ENCODE data around the gene RPUSD3.

RPUSD3 gene

DNA sequence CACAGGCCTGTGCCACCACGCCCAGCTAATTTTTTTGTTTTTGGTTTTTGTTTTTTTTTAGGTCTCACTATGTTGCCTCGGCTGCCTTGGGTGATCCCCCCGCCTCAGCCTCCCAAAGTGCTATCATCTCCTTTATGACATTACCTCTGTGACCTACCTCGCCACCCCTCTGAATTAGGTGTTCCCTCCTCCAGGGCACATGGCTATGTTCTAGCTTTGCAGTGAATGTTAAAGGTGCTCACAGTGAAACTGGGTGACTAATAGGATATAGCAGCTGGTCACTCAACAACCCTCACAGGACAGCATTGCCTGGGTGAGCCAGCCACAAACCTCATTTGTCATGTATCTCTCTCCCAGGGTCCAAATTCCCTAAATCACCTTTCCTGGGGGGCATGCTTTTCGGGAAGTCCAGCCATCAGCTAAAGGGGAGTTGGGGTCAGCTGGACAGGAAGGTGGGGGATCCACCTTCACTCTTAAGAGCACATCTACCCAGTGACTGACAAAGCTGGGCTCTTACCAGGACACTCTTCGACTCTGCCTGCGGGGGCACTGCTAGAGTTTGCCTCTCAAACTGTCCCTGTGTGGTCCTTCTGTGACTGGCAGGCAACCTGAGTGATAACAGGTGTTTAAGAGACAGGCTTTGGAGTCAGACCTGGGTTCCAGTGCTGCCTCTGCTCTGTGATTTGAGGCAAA lies 35.3 kb downstream of the RPUSD3 start:
- FAIRE-seq, result no peak
- TF ChIP-seq, protein P1, sequence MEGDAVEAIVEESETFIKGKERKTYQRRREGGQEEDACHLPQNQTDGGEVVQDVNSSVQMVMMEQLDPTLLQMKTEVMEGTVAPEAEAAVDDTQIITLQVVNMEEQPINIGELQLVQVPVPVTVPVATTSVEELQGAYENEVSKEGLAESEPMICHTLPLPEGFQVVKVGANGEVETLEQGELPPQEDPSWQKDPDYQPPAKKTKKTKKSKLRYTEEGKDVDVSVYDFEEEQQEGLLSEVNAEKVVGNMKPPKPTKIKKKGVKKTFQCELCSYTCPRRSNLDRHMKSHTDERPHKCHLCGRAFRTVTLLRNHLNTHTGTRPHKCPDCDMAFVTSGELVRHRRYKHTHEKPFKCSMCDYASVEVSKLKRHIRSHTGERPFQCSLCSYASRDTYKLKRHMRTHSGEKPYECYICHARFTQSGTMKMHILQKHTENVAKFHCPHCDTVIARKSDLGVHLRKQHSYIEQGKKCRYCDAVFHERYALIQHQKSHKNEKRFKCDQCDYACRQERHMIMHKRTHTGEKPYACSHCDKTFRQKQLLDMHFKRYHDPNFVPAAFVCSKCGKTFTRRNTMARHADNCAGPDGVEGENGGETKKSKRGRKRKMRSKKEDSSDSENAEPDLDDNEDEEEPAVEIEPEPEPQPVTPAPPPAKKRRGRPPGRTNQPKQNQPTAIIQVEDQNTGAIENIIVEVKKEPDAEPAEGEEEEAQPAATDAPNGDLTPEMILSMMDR (IDR thresholded peaks at IDR 0.05; ENCODE audit: insufficient read depth, missing control alignments), result peak; percentile 8
- DNase-seq (ENCODE audit: insufficient read length, low spot score), result no peak

GRCh38 chr3:9807981-9808344 lies 35.8 kb downstream of the RPUSD3 start:
- TF ChIP-seq, protein P1 (IDR thresholded peaks at IDR 0.05; ENCODE audit: insufficient read depth, missing control alignments), result no peak
- DNase-seq (ENCODE audit: insufficient read length, low spot score) (no peak), FAIRE-seq (no peak)

- DNase-seq (ENCODE audit: insufficient read length, low spot score), result no peak
- TF ChIP-seq, protein P1 (IDR thresholded peaks at IDR 0.05; ENCODE audit: insufficient read depth, missing control alignments), result no peak
- no peak for FAIRE-seq
Measured at GRCh38 chr3:9806688-9807589, 36.9 kb downstream of the RPUSD3 start.

- TF ChIP-seq, protein P1 (IDR thresholded peaks at IDR 0.05; ENCODE audit: insufficient read depth, missing control alignments), result no peak
- FAIRE-seq, result no peak
- DNase-seq (ENCODE audit: insufficient read length, low spot score), result no peak
Measured at GRCh38 chr3:9806137-9806536, 37.7 kb downstream of the RPUSD3 start.

DNA sequence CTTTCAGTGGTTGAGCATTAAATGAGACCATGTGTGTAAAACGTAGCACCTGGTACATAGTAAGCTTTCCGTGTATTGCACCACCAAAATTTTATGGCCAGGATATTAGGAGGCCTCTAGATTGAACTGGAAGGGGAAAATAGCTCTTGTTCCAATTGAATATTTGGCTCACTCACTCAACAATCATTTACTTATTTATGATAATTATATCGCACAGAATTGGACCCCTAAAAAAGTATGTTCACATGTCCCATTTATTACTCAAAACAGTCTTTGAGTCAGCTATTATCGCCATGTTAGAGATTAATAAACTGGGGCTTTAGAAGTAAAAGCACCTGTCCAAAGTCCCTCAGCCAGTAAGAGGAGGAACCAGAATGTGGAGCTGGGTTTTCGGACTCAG lies 38.8 kb downstream of the RPUSD3 start:
- TF ChIP-seq, protein P1 (IDR thresholded peaks at IDR 0.05; ENCODE audit: insufficient read depth, missing control alignments), result no peak
- FAIRE-seq (no peak), DNase-seq (ENCODE audit: insufficient read length, low spot score) (no peak)

DNA sequence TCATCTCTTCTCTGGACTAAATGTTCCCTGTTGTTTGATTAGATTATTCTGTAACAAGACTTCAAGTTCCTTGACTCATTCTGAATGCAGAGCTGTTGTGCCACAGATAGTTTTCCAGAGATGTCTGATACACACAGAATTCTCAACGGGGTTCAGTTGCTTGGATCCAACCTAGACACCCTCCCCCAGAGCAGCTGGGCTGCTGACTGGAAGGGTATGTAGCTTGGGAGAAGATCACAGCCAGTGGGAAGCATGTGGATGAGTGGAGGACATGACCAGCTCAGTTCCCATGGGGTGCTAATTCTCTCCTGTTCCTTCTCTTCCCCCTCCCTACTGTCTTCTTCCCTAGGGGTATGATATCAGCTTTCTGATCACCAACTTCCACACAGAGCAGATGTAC lies 40.3 kb downstream of the RPUSD3 start:
- no peak for FAIRE-seq
- DNase-seq (ENCODE audit: insufficient read length, low spot score), result no peak
- TF ChIP-seq, protein P1 (IDR thresholded peaks at IDR 0.05; ENCODE audit: insufficient read depth, missing control alignments), result no peak

DNA sequence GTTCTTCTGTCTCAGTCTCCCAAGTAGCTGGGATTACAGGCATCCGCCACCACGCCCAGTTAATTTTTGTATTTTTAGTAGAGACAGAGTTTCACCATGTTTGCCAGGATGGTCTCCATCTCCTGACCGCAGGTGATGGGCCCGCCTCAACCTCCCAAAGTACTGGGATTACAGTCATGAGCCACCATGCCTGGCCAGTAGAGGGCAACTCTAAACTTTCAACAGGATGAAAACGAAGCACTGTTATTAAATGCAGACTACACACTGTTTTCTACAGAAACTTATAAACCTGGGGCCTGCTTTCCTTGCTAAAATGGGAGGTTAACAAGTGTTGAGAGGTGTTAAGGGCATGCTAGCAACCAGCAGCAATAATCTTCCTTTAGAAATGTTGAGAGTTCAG lies 43.3 kb downstream of the RPUSD3 start:
- DNase-seq (ENCODE audit: insufficient read length, low spot score) (no peak), FAIRE-seq (no peak)
- TF ChIP-seq, protein P1 (IDR thresholded peaks at IDR 0.05; ENCODE audit: insufficient read depth, missing control alignments), result peak; percentile 16
